Fibroblast of pulmonary artery (primary cell): ENCODE results near the gene OR9K2.
"Not testable (repeated sequence)": the region's sequence is repeated elsewhere in the genome, so short reads cannot be mapped to it uniquely, and the experiment has no call there.

Source experiments
- DNase-seq: peaks from one replicate; pipeline ENCODE4 v3.0.0-alpha.2; 2010; ENCODE audit warnings: low read depth
- H3K4me3 ChIP-seq: replicated peaks from 2 replicates; pipeline ENCODE4 v1.5.1; 2011; ENCODE audit warnings: low read depth, mild to moderate bottlenecking, control low read depth, low read length, moderate library complexity
- TF ChIP-seq, protein P1 (sequence below): IDR thresholded peaks from 2 replicates; pipeline ENCODE4 v1.5.1; 2011; ENCODE audit warnings: mild to moderate bottlenecking, control low read depth, low read length, inconsistent platforms; ENCODE audit errors: missing control alignments

The OR9K2 gene

DNA sequence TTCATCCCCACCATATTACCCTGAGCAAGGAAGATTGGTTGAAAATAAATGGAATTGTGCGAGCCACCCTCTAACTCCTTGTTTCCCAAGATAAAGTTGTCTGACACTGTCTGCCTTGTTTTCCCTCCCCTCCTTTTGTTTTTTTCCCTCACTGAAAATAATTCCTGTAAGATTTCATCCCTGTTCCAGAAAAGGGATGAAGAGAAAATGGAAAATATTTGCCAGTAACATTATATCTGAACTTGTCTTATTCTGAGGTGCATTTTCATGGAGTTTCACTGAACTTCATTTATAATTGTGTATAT lies 17.3 kb downstream of the OR9K2 start:
- no peak for DNase-seq
- TF ChIP-seq, protein P1, sequence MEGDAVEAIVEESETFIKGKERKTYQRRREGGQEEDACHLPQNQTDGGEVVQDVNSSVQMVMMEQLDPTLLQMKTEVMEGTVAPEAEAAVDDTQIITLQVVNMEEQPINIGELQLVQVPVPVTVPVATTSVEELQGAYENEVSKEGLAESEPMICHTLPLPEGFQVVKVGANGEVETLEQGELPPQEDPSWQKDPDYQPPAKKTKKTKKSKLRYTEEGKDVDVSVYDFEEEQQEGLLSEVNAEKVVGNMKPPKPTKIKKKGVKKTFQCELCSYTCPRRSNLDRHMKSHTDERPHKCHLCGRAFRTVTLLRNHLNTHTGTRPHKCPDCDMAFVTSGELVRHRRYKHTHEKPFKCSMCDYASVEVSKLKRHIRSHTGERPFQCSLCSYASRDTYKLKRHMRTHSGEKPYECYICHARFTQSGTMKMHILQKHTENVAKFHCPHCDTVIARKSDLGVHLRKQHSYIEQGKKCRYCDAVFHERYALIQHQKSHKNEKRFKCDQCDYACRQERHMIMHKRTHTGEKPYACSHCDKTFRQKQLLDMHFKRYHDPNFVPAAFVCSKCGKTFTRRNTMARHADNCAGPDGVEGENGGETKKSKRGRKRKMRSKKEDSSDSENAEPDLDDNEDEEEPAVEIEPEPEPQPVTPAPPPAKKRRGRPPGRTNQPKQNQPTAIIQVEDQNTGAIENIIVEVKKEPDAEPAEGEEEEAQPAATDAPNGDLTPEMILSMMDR, result no peak

DNA sequence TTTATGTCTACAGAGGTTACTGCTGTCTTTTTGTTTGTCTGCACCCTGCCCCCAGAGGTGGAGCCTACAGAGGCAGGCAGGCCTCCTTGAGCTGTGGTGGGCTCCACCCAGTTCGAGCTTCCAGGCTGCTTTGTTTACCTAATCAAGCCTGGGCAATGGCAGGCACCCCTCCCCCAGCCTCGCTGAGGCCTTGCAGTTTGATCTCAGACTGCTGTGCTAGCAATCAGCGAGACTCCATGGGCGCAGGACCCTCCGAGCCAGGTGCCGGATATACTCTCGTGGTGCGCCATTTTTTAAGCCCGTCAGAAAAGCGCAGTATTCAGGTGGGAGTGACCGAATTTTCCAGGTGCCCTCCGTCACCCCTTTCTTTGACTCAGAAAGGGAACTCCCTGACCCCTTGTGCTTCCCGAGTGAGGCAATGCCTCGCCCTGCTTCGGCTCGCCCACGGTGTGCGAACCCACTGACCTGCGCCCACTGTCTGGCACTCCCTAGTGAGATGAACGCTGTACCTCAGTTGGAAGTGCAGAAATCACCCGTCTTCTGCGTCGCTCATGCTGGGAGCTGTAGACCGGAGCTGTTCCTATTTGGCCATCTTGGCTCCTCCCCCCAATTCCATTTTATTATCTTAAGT lies 40.9 kb downstream of the OR9K2 start:
- not testable (repeated sequence) for H3K4me3 ChIP-seq

More for the DNA sequence above, 17.3 kb downstream of the OR9K2 start:
- H3K4me3 ChIP-seq, result no peak overlapping the region

DNA sequence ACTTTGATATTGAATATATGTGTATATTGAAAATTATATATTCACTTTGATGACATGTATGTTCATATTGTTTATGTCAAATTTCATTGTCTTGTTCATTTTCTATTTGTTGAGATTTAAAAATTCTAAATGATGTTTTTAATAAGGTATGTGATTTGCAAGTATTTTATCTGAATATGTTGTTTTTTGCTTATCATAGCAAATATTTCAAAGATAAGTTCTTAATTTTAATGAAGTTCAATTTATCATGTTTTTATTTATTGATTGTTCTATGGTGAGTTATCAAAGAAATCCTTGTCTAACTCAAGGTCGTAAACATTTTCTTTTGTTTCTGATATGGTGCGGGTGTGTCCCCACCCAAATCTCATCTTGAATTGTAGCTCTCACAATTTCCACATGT lies 45.2 kb downstream of the OR9K2 start:
- H3K4me3 ChIP-seq, result no peak overlapping the region
- TF ChIP-seq, protein P1, result no peak
- DNase-seq, result no peak

More for the DNA sequence above, 40.9 kb downstream of the OR9K2 start:
- DNase-seq, result not testable (repeated sequence)

DNA sequence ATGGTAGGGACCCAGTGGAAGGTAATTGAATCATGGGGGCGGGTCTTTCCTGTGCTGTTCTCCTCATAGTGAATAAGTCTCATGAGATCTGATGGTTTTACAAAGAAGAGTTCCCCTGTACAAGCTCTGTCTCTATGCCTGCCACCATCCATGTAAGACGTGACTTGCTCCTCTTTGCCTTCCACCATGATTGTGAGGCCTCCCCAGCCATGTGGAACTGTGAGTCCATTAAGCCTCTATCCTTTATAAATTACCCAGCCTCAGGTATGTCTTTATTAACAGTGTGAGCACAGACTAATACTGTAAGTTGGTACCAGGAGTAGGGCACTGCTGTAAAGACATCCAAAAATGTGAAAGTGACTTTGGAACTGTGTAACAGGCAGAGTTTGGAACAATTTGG lies 45.6 kb downstream of the OR9K2 start:
- not testable (repeated sequence) for H3K4me3 ChIP-seq, DNase-seq

DNA sequence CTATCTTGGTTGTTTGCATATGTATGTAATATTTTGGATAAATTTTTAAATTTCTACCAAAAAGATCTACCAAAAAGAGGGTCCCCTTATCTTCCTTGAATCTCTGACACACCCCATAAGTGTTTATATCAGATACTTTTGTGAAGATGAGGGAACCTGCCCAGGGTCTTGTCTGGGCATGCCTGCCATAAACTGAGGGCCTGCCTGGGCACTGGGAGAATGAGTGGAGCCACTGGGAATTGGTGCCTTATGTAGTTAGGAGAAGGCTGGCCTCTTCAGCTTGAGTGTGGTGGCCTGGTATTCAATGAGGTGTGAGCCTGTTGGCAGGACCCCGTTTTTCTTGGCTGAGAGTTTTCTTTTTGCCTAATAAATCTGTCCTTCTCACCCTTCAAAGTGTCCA lies 46.5 kb downstream of the OR9K2 start:
- H3K4me3 ChIP-seq, result no peak overlapping the region
- no peak for DNase-seq
- TF ChIP-seq, protein P1, result no peak

DNA sequence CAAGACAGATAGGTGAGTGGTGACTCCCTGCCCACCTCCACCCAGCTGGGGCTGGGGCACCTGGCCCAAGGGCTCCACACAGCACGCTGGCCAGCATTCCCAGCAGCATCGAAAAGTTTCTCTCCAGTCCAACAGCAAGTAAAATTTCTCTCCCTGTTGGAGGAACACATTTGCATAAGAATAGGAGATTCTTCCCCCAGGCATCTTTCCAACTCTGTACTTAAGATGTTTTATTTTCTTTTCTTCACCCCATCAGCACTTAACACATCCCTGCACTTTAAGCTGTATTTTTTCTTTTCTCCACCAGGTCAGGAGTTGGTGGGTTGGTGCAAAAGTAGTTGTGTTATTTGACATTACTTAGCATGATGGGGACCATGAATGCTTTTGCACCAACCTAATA lies 47.2 kb downstream of the OR9K2 start:
- DNase-seq, result no peak
- no peak overlapping the region for H3K4me3 ChIP-seq
- TF ChIP-seq, protein P1, result no peak
